ENCODE data around the gene LGR5.

The LGR5 gene

GRCh38 chr12:71548893-71549292, 109.3 kb downstream of the LGR5 start:
- TF ChIP-seq CEBPB (IDR thresholded peaks at IDR 0.05) (no peak), TEAD4 (IDR thresholded peaks at IDR 0.05) (no peak), TAF1 (IDR thresholded peaks at IDR 0.05; ENCODE audit: low read depth) (no peak), FOXM1 (IDR thresholded peaks at IDR 0.05; ENCODE audit: borderline replicate concordance, low read depth) (no peak), NFIC (IDR thresholded peaks at IDR 0.05) (no peak), REST (IDR thresholded peaks at IDR 0.05; ENCODE audit: low read depth) (no peak), CREB1 (IDR thresholded peaks at IDR 0.05; ENCODE audit: low read depth) (no peak), USF1 (IDR thresholded peaks at IDR 0.05) (no peak), MAX (IDR thresholded peaks at IDR 0.05) (no peak), ZBTB7A (IDR thresholded peaks at IDR 0.05; ENCODE audit: low read depth) (no peak), EGR1 (IDR thresholded peaks at IDR 0.05) (no peak), YY1 (IDR thresholded peaks at IDR 0.05; ENCODE audit: low read depth) (no peak), RAD21 (IDR thresholded peaks at IDR 0.05; ENCODE audit: low read depth) (no peak), EP300 (IDR thresholded peaks at IDR 0.05; ENCODE audit: borderline replicate concordance) (no peak), TCF12 (IDR thresholded peaks at IDR 0.05; ENCODE audit: low read depth) (no peak)

GRCh38 chr12:71551529-71551928, 111.9 kb downstream of the LGR5 start:
- TF ChIP-seq RAD21 (IDR thresholded peaks at IDR 0.05; ENCODE audit: low read depth) (peak; percentile 86), TCF12 (IDR thresholded peaks at IDR 0.05; ENCODE audit: low read depth) (no peak)

GRCh38 chr12:71552728-71553501, 113.3 kb downstream of the LGR5 start:
- TF ChIP-seq FOXM1 (IDR thresholded peaks at IDR 0.05; ENCODE audit: borderline replicate concordance, low read depth) = no peak
- TF ChIP-seq MAX (IDR thresholded peaks at IDR 0.05) = no peak
- TF ChIP-seq USF1 (IDR thresholded peaks at IDR 0.05) = no peak
- no peak for TF ChIP-seq CREB1 (IDR thresholded peaks at IDR 0.05; ENCODE audit: low read depth)
- TF ChIP-seq NFIC (IDR thresholded peaks at IDR 0.05) = no peak
- no peak for TF ChIP-seq EGR1 (IDR thresholded peaks at IDR 0.05)
- no peak for TF ChIP-seq TCF12 (IDR thresholded peaks at IDR 0.05; ENCODE audit: low read depth)
- TF ChIP-seq CEBPB (IDR thresholded peaks at IDR 0.05) = no peak

- no peak for TF ChIP-seq CREB1 (IDR thresholded peaks at IDR 0.05; ENCODE audit: low read depth)
- no peak for TF ChIP-seq USF1 (IDR thresholded peaks at IDR 0.05)
- no peak for TF ChIP-seq ZBTB7A (IDR thresholded peaks at IDR 0.05; ENCODE audit: low read depth)
- no peak for TF ChIP-seq TAF1 (IDR thresholded peaks at IDR 0.05; ENCODE audit: low read depth)
- no peak for TF ChIP-seq TEAD4 (IDR thresholded peaks at IDR 0.05)
- TF ChIP-seq FOXM1 (IDR thresholded peaks at IDR 0.05; ENCODE audit: borderline replicate concordance, low read depth) = no peak
- no peak for TF ChIP-seq TCF12 (IDR thresholded peaks at IDR 0.05; ENCODE audit: low read depth)
Observed at GRCh38 chr12:71555191-71555590, 115.6 kb downstream of the LGR5 start.

- TF ChIP-seq MAX (IDR thresholded peaks at IDR 0.05) = no peak
- TF ChIP-seq YY1 (IDR thresholded peaks at IDR 0.05; ENCODE audit: low read depth) = no peak
- no peak for TF ChIP-seq TEAD4 (IDR thresholded peaks at IDR 0.05)
- TF ChIP-seq ZBTB7A (IDR thresholded peaks at IDR 0.05; ENCODE audit: low read depth) = no peak
- TF ChIP-seq RAD21 (IDR thresholded peaks at IDR 0.05; ENCODE audit: low read depth) = no peak
- no peak for TF ChIP-seq TCF12 (IDR thresholded peaks at IDR 0.05; ENCODE audit: low read depth)
- no peak for TF ChIP-seq USF1 (IDR thresholded peaks at IDR 0.05)
- TF ChIP-seq NFIC (IDR thresholded peaks at IDR 0.05) = no peak
- no peak for TF ChIP-seq EGR1 (IDR thresholded peaks at IDR 0.05)
Observed at GRCh38 chr12:71556448-71556847, 116.8 kb downstream of the LGR5 start.

GRCh38 chr12:71556875-71557274, 117.3 kb downstream of the LGR5 start:
- no peak for TF ChIP-seq FOXM1 (IDR thresholded peaks at IDR 0.05; ENCODE audit: borderline replicate concordance, low read depth)
- TF ChIP-seq YY1 (IDR thresholded peaks at IDR 0.05; ENCODE audit: low read depth) = peak; percentile 35; the same call in 1 of the 2 replicates
- no peak for TF ChIP-seq EGR1 (IDR thresholded peaks at IDR 0.05)
- TF ChIP-seq NFIC (IDR thresholded peaks at IDR 0.05) = no peak
- TF ChIP-seq CEBPB (IDR thresholded peaks at IDR 0.05) = no peak
- TF ChIP-seq TCF12 (IDR thresholded peaks at IDR 0.05; ENCODE audit: low read depth) = peak; percentile 82
- peak; percentile 60 for TF ChIP-seq MAX (IDR thresholded peaks at IDR 0.05)
- TF ChIP-seq RAD21 (IDR thresholded peaks at IDR 0.05; ENCODE audit: low read depth) = no peak; the same call in 1 of the 2 replicates
- peak; percentile 83 for TF ChIP-seq EP300 (IDR thresholded peaks at IDR 0.05; ENCODE audit: borderline replicate concordance)
- TF ChIP-seq USF1 (IDR thresholded peaks at IDR 0.05) = no peak
- TF ChIP-seq REST (IDR thresholded peaks at IDR 0.05; ENCODE audit: low read depth) = no peak
- peak; percentile 96 for TF ChIP-seq TEAD4 (IDR thresholded peaks at IDR 0.05)
- no peak for TF ChIP-seq CREB1 (IDR thresholded peaks at IDR 0.05; ENCODE audit: low read depth)
- TF ChIP-seq TAF1 (IDR thresholded peaks at IDR 0.05; ENCODE audit: low read depth) = no peak
- TF ChIP-seq ZBTB7A (IDR thresholded peaks at IDR 0.05; ENCODE audit: low read depth) = no peak
